ENCODE measurements around the gene CUX1.

DNA sequence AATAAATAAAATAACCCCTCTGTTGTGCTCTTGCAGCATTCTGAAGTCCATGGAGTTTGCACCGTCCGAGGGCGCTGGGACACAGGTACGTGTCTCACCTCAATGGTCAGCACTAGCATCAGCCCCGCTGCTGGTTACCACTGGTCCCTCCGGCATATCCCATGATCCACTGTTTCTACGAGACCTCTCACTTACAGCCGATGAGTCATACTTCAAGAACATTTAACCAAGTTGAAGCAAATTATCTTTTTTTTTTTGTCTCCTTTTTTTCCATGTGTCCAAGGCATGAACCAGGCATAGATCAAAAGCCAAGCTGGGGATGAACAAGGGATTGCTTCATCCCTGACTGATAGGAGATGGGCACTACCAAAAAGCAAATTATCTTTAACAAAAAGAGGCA lies 376.4 kb downstream of the CUX1 start:
- no peak for TF ChIP-seq POLR2A (IDR thresholded peaks at IDR 0.05)
- TF ChIP-seq CTCF (IDR thresholded peaks at IDR 0.05), result no peak
